KBM-7 (cell line): ENCODE results near the gene NUAK1.

Experiments used
- DNase-seq: peaks from one replicate; pipeline ENCODE4 v3.0.0-alpha.2; 2015
- in situ Hi-C: fragments of 300-500 bp; cut with MboI; formaldehyde crosslinking; loops from 2 replicates; pipeline ENCODE4 v1.14.3; 2020; ENCODE audit warnings: low sequenced_read_pairs, low pct_unique_long_range_greater_than_20kb, mixed read lengths

NUAK1 gene

DNA sequence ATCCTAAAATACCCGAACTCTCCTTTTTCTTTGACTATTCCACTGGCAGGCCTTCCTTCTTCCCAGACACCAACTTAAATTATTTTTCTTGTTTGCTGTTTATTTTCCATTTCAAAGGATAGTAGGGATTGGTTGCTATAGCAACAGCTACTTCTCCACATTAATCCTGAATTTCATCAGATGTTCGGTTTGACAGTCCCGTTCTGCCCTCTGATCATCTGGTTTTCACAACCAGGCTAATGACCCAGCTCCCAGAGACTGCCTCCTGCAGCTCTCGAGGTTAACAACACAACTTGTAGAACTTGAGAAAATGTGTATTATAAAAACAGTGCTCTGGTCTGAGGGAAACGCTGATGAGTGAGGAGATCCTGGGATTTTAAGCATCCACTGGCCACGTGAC, 45.5 kb downstream of the NUAK1 start:
- in situ Hi-C loops: no loop called here
- no peak for DNase-seq

GRCh38 chr12:106091446-106091820, 47.3 kb downstream of the NUAK1 start:
- in situ Hi-C loops: no loop called here
- no peak for DNase-seq

DNA sequence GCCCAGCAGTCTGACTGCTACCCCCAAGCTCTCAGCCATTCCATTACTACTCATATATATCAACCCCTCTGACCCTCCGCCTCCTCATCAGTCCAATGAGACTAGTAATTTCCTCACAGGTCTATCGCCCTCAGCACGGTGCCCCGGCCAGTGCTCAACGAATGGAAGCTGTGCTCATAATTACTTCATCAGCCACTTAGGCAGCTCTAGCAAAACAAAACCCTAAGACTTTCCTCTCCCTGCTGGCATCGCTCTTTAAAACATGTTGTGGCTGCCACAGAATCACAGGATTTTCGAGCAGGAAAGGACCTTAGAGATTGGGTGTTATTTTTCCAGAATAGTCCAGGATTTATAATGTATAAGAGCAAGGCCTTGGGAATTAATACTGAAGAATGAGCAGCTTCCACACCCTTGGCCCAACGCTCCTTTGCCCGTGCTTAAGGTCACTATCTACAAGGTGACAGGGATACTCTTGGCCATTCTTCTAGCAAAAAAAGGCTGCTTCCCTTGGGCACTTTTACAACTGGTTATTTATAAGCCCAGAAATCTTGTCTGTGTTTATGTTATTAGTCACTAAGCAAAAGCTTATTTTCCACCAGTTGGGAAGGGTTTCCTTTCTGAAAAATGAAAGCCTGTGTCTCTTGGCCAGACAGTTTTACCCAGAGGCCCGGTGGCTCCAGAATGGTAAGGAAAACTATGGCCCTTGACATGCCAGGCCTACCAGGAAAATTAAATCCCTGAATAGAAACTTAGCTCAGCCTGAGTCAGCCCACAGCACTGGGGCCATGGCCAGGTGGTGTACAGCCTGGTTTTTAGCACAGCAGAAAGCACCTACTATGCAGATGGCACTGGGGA, 47.9 kb downstream of the NUAK1 start:
- in situ Hi-C loops: no loop called here

DNA sequence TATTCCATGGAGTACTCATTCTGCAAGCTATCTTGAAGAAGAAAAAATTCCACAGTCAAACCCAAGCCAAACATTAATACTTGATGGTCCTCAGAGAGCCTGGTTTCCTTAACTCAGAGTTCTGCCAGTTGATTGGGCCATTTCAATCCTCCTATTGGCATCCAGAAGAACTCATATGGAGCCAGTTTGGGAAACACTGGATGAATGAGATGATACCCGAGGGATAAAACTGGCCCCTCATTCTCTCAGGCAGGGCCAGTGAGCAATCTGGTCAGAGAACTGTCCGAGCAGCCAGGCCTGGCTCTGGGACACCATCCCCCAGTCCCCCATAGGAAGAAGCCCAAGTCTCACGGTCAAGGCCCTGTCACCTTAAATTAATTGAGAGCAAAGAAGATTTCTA, 48.8 kb downstream of the NUAK1 start:
- in situ Hi-C loops: no loop called here

More for the DNA sequence above, 47.9 kb downstream of the NUAK1 start:
- DNase-seq: no peak

DNA sequence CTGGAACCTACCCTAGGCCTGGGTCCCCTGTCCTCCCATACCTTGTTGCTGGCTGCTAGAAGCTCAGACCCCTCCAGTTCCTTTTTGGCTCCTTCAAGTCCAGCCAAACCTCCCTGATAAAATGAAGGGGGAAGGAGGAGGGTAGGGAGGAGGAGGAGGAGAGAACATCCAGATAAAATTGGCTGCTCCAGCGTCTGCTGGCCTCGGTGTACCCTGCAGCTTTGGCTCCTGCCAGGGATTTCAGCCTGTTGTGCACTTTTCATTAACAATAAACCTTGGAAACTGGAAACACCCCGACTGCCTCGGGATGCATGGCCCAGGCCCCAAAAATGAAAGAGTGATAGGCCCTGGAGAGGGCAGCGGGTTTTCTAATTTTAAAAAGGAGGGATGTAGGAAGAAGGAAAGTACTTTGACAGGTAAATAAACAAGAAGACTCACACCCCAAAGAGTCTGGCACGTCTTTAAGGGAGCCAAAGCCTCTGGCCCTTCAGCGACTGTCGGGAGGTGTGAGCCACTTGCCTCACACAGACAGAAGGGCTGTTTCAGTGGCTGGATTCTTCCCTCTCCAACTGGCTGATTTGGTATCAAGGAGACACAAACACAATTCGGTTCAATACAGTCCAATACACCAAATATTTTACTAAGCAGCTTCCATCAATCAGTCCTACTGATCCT, 49.8 kb downstream of the NUAK1 start:
- DNase-seq: no peak
- in situ Hi-C loops: no loop called here

More for the DNA sequence above, 48.8 kb downstream of the NUAK1 start:
- no peak for DNase-seq

DNA sequence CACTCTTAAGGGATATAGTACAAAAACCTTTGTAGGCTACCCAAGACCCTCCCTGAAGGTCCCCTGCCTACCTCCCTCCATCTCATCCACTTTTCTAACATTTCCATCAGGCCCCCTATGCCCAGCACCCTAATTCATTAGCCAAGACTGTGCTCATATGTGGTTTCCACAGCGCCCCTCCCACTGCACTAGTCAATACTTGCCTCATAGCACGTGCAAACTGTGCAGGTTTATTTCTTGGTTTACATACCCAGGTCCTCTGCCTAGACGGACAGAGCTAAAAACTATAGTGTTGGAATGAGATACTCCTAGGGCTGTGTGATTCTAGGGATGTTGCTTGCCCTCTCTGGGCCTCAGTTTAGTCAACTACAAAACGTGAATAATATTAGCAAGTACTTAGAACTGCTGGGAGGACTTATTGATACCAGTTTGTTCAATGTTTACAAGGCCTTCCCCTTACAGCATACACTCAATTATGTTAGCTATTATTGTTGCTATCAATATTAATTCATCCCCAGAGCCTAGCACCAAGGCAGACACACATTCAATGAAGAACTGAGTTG, 50.4 kb downstream of the NUAK1 start:
- in situ Hi-C loops: no loop called here
- no peak for DNase-seq

GRCh38 chr12:106086696-106087095, 52.1 kb downstream of the NUAK1 start:
- in situ Hi-C loops: no loop called here
- no peak for DNase-seq

DNA sequence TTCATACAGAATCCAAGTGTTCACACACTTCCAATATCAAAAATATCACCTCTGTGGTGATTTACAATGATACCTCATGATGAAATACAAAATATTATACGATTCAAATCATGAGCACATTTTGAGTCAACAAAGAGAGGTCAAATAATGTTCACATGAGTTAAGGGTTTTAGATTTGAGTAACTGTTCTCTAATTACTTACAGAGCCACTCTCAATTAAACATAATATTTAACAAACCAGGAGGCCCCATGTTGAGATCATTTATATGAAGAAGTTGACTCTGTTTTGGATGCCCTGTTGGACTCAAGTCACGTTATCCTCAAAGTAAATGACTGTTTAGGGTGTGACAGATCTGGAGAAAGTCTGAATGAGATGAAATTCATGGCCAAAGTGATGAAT, 53.5 kb downstream of the NUAK1 start:
- no peak for DNase-seq
- in situ Hi-C loops: no loop called here

- in situ Hi-C loops: no loop called here
- DNase-seq: no peak
These were observed 54.0 kb downstream of the NUAK1 start for GRCh38 chr12:106084759-106085158.

DNA sequence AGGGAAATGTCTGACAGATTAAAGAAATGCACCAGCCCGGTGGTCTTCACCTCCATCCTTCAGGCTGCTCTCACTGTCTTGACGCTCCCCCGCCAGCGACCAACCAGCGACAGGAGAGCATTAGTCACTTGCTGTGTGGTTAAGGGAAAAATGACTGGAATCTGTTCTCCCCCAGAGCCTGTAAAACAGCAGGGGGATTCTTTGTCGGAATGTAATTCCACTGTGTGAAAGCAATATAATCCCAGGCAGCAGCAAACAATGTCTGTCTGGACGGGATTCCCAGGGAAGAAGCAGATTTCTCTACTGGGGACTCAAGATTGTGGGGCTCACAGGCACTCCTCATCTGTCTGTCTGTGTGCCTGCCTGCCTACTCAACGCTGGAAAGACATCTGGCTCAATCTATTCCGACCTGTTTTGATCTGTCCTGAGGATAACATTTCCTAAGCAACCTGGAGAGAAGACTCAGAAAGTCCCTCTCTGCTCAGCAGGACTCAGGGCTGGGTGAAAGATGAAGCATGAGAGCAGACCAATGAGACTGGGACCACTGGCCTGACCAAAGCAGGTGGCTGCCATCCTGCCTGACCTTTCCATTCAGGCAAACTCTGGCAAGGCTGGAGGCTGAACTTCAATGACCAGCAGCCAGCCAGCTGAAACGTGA, 54.6 kb downstream of the NUAK1 start:
- in situ Hi-C loops: no loop called here
- DNase-seq: no peak

DNA sequence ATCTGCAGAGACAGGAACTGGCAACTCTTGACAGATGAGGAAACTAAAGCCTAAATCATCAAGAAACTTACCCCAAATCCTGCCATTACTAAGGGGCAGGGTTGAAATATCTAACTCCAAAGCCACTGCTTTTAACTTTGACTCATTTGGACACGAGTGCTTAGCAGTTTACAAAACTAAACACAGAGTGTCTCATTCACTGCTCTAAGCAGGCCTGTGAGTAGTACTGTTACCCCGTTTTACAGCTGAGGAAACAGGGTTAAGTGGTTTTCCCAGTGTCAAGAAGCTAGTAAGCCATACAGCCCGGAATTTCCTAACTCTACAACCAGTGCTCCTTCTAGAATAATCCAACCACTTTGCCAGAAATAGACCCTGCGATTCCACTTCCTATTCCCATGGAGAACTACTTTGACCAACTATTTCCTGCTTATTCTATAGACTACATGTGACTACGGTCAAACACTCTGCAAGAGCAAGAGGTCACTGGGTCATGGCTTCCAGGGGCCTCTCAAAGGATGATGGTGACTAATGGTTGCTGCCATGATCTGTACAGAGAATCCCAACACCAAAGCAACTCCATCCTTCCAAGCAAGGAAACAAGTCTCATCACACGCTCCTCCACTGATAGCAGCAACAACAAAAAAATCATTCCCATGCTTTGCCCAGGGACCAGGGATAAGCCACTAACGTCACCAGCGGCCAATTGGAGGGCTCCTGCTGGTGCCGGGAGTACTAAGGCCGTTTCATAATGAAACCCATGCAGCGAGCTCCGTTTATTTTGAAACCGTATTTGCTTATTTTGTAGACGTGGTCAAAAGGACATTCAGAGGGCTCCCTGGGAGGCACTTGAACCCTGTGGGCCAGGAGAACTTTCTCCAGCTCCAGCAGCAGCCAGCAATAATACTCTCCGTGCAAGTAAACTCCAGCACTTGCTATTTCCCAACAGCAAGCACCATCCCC, 56.3 kb downstream of the NUAK1 start:
- DNase-seq: no peak
- in situ Hi-C loops: no loop called here

DNA sequence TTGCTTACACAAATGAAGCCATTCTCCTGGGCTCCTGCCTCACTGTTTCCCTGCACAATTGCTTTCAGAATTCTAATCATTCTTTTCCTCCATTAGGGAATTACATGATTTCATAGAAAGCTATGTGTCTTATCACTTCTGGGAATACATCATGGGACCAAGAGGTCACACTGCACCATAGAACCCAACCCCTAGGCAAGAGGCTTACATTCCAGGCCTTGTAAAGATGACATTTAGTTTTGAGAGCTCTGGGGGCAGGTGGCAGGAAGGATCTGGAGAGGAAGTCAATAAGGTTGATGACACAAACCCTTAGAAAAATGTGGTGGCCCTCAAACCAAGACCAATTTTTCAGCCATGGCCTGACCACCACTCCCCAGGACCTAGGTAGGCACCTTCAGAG, 57.1 kb downstream of the NUAK1 start:
- in situ Hi-C loops: no loop called here
- DNase-seq: no peak

DNA sequence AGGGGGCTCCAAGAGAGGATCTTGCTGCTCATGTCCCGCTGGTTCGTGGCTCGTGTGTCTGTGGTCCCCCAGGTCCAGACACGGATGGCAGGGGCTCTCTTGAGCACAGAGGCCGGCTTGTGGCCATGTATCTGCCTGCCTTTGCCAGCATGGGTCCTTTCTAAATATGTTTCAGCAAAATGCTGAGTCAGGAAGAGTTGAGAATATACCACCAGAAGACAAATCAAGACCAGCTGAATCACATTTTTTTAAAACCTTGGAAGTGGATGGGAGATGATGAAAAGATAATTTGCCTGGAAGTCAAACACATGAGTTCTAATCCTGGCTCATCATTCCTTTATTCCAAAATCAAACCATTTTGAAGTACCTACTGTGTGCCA, 58.0 kb downstream of the NUAK1 start:
- in situ Hi-C loops: no loop called here
- no peak for DNase-seq

DNA sequence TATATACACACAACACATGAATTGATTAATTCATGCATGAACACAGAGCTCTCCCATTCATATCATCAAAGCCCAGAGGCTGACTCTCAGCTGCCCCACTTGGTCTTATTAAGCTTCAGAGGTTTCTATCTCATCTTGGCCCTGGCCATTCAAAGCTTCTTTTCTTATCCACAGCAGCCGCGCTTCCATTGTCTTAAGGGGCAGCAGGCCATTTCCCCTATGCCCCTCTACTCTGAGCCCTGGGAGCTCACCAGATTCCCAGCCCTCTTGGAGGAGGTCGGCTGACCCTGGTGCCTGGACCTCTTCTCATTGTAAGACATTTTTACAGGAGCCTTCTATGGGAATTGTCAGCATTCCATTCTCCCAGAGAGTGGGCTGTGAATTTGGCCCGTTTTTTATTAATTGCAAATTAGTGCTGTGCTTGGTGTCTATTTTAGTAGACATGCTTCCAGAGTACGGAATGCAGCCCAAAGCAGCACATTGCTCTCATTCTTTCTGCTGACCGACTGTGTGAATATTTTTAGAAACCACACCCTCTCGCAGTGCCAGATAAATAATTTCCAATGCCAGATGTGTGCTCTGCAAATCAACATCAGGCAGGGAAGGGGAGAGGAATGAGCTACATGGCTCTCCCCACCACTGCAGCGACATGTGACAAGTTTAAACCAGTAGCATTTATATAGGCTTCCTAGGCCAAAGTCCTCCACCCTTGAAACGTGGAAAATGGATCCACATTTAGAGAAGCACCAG, 58.5 kb downstream of the NUAK1 start:
- DNase-seq: no peak
- in situ Hi-C loops: no loop called here

DNA sequence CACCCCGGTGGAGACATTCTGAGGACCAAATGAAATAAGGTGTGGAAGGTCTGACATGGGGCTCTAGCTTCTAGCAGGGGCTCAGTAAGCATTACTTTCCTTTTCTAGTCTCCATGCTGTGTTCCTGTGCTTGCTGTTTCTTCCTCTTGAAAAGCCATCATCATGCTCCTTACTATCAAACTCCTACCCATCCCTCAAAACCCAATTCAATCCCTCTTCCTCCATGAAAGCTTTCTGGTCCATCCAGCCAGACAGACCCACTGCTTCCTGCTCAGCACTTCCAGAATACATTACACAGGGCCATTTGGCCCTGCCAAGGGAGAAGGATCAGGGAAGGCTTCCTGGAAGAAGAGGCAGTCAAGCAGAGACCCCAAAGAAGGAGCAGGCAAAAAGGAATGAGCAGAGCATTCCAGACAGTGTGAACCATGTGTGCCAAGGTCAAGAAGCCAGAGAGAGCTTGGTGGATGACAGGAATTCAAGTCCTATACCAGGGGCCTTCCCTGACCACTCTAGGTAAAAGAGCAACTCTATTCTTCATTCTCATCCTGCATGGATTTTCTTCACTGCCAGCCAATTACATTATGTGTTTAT, 59.5 kb downstream of the NUAK1 start:
- DNase-seq: no peak
- in situ Hi-C loops: no loop called here

GRCh38 chr12:106078358-106079010, 60.3 kb downstream of the NUAK1 start:
- no peak for DNase-seq

GRCh38 chr12:106074706-106075392, 63.9 kb downstream of the NUAK1 start:
- no peak for DNase-seq
- in situ Hi-C loops: no loop called here

More at GRCh38 chr12:106078358-106079010, 60.3 kb downstream of the NUAK1 start:
- in situ Hi-C loops: no loop called here
